Right lobe of liver (tissue), 4 donors: ENCODE data around the gene ERCC2.

ENCODE experiments used
- POLR2A ChIP-seq: fragments of 450-650 bp; IDR thresholded peaks from one replicate; pipeline ENCODE4 v1.6.1; 2017; ENCODE audit warnings: antibody characterized with exemption, mild to moderate bottlenecking
- TF ChIP-seq, protein P1 (sequence below), 4 donors: fragments of 200-600 bp in 3 of 4; fragments of 450-650 bp in 1 of 4; IDR thresholded peaks; one replicate each; pipeline versions ENCODE4 v1.5.1 to v1.8.0; 2016 to 2022; ENCODE audit warnings: antibody characterized with exemption in 4 of 4, mild to moderate bottlenecking in 2 of 4
- donor health status: DM: no; HTN: no; CAD: no.
- donor health status: DM: no; HTN: no; CAD: no.
- donor health status: DM: no; HTN: yes; CAD: no.

DNA sequence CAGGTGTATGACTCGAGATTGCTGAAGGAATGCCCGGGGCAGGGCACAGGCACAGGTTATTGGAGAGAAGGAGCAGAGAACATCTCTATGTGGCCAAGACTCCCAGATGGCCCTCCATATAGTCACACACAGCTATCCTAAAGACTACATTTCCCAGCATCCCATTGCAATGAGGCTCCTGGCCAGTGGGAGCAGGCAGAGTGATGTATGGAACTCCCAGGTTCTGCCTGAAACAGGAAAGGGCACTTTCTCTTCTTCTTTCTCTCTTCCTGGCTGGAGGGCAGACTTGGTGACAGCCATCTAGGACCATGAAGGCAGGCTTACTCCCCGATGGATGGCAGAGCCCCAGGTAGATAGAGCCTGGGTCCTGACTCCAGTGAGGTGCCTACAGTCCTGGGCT is 21.0 kb upstream of the ERCC2 start:
- TF ChIP-seq, protein P1, sequence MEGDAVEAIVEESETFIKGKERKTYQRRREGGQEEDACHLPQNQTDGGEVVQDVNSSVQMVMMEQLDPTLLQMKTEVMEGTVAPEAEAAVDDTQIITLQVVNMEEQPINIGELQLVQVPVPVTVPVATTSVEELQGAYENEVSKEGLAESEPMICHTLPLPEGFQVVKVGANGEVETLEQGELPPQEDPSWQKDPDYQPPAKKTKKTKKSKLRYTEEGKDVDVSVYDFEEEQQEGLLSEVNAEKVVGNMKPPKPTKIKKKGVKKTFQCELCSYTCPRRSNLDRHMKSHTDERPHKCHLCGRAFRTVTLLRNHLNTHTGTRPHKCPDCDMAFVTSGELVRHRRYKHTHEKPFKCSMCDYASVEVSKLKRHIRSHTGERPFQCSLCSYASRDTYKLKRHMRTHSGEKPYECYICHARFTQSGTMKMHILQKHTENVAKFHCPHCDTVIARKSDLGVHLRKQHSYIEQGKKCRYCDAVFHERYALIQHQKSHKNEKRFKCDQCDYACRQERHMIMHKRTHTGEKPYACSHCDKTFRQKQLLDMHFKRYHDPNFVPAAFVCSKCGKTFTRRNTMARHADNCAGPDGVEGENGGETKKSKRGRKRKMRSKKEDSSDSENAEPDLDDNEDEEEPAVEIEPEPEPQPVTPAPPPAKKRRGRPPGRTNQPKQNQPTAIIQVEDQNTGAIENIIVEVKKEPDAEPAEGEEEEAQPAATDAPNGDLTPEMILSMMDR (IDR thresholded peaks at IDR 0.05) = no peak
- no peak for TF ChIP-seq POLR2A
